Neural cell (in vitro differentiated cells): Measurements from ENCODE around the gene C5. TPM values are rescaled to one million over a fixed set of nuclear protein-coding genes. Genes with fewer than 3 reads are reported as not detected.

ENCODE experiments used
- H2AFZ ChIP-seq: fragments of 200-600, 300-800 bp; sonication (generic), shearing (Covaris generic); 2 replicates; pipeline ENCODE4 v1.6.0; 2014; ENCODE audit warnings: low read depth, mild to moderate bottlenecking, antibody characterized with exemption, low read length, moderate library complexity
- H3F3A ChIP-seq: fragments of 200-600 bp; shearing (Covaris generic); 2 replicates; pipeline ENCODE4 v1.6.1; 2016; ENCODE audit warnings: mild to moderate bottlenecking, moderate library complexity, mixed read lengths, antibody characterized with exemption, low read length; ENCODE audit not compliant: insufficient read depth, poor library complexity, severe bottlenecking
- H3K27ac ChIP-seq: fragments of 200-600, 300-800 bp; sonication (generic), shearing (Covaris generic); 2 replicates; pipeline ENCODE4 v1.5.1; 2014; ENCODE audit warnings: mild to moderate bottlenecking, low read length, moderate library complexity
- H3K27me3 ChIP-seq: fragments of 300-800, 200-600 bp; sonication (generic), shearing (Covaris generic); 2 replicates; pipeline ENCODE4 v1.6.0; 2014; ENCODE audit warnings: mild to moderate bottlenecking, low read depth, low read length, moderate library complexity; ENCODE audit not compliant: insufficient read depth
- H3K36me3 ChIP-seq: fragments of 300-800, 200-600 bp; sonication (generic), shearing (Covaris generic); 2 replicates; pipeline ENCODE4 v1.5.1; 2014; ENCODE audit warnings: mild to moderate bottlenecking, antibody characterized with exemption, low read length, moderate library complexity; ENCODE audit not compliant: insufficient read depth
- H3K4me2 ChIP-seq: fragments of 300-800, 200-600 bp; sonication (generic), shearing (Covaris generic); 2 replicates; pipeline ENCODE4 v1.6.0; 2014; ENCODE audit warnings: mild to moderate bottlenecking, low read length
- H3K4me3 ChIP-seq: fragments of 300-800, 200-600 bp; sonication (generic), shearing (Covaris generic); 2 replicates; pipeline ENCODE4 v1.5.1; 2014; ENCODE audit warnings: mild to moderate bottlenecking, low read length, moderate library complexity
- H3K79me2 ChIP-seq: fragments of 200-600 bp; shearing (Covaris generic); replicated peaks from 2 replicates; pipeline ENCODE4 v1.6.0; 2014; ENCODE audit warnings: mild to moderate bottlenecking, low read length, moderate library complexity; ENCODE audit not compliant: insufficient read depth
- H3K9ac ChIP-seq: fragments of 300-800, 200-600 bp; sonication (generic), shearing (Covaris generic); 2 replicates; pipeline ENCODE4 v1.6.1; 2016; ENCODE audit warnings: mild to moderate bottlenecking, low read length, mixed read lengths
- H3K9me2 ChIP-seq: fragments of 200-600 bp; shearing (Covaris generic); 2 replicates; pipeline ENCODE4 v1.6.1; 2016; ENCODE audit warnings: mild to moderate bottlenecking, low read length, mixed read lengths; ENCODE audit not compliant: insufficient read depth
- H3K9me3 ChIP-seq: fragments of 200-600, 300-800 bp; sonication (generic), shearing (Covaris generic); 2 replicates; pipeline ENCODE4 v1.6.1; 2016; ENCODE audit warnings: mild to moderate bottlenecking, mixed run types, low read length, moderate library complexity, mixed read lengths
- H4K20me1 ChIP-seq: fragments of 200-600 bp; shearing (Covaris generic); 2 replicates; pipeline ENCODE4 v1.6.1; 2016; ENCODE audit warnings: mild to moderate bottlenecking, mixed run types; ENCODE audit not compliant: insufficient read depth
- EP300 ChIP-seq: fragments of 450-650 bp; conservative IDR thresholded peaks from 2 replicates; pipeline ENCODE4 v1.6.1; 2014; ENCODE audit warnings: antibody characterized with exemption, mild to moderate bottlenecking, moderate library complexity; ENCODE audit not compliant: poor library complexity, severe bottlenecking
- EZH2 ChIP-seq: fragments of 200-600, 300-800 bp; shearing (Covaris generic), sonication (generic); IDR thresholded peaks from 2 replicates; pipeline ENCODE4 v1.6.1; 2014; ENCODE audit warnings: antibody characterized with exemption, low read length, borderline replicate concordance, mild to moderate bottlenecking; ENCODE audit not compliant: insufficient read depth, poor library complexity, severe bottlenecking
- MXI1 ChIP-seq: fragments of 450-650 bp; conservative IDR thresholded peaks from 2 replicates; pipeline ENCODE4 v1.6.1; 2014; ENCODE audit warnings: antibody characterized with exemption, mild to moderate bottlenecking; ENCODE audit not compliant: poor library complexity, severe bottlenecking
- POLR2AphosphoS5 ChIP-seq: IDR thresholded peaks from 2 replicates; pipeline ENCODE4 v1.6.1; 2012
- RAD21 ChIP-seq: fragments of 450-650 bp; conservative IDR thresholded peaks from 2 replicates; pipeline ENCODE4 v1.6.1; 2014; ENCODE audit warnings: antibody characterized with exemption, mild to moderate bottlenecking, moderate library complexity
- SMC3 ChIP-seq: fragments of 450-650 bp; conservative IDR thresholded peaks from 2 replicates; pipeline ENCODE4 v1.6.1; 2014; ENCODE audit warnings: antibody characterized with exemption, mild to moderate bottlenecking, moderate library complexity; ENCODE audit not compliant: poor library complexity
- TAF1 ChIP-seq: IDR thresholded peaks from 2 replicates; pipeline ENCODE4 v1.6.1; 2012; ENCODE audit warnings: low read depth
- polyA plus RNA-seq: library from polyadenylated mRNA; depleted of rRNA; stranded (reverse); fragments of >200 nt; gene quantifications from 2 replicates; pipeline ENCODE4 v1.2.3, GENCODE V29; 2014
- TF ChIP-seq, protein P1 (sequence below): IDR thresholded peaks from 2 replicates; pipeline ENCODE4 v1.6.1; 2012; ENCODE audit warnings: borderline replicate concordance
- TF ChIP-seq, protein P2 (sequence below): fragments of 450-650 bp; IDR thresholded peaks from 2 replicates; pipeline ENCODE4 v1.5.1; 2014; ENCODE audit warnings: antibody characterized with exemption, mild to moderate bottlenecking, moderate library complexity; ENCODE audit not compliant: poor library complexity, severe bottlenecking

The C5 gene
- polyA plus RNA-seq, 1 donor from 2014 or later: 3.8 TPM

DNA sequence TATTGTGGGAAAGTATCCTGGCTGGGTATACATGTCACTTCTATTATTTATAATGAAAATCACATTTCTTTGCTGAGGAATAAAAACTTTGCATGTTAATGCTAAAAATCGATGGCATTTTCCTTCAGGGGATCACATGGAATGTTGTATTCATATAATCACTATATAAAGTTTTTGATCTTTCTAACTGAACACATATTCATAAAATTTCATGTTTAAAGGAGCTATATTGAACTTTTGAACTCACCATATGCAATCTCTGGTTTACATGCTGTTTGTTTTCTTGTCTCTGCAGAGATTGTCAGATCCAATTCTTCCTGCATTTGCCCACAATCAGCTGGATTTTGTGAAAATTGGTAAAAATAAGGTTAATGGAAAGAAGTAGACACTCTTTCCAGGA lies 90.1 kb downstream of the C5 start:
- Histone ChIP-seq H3F3A (no peaks in the 10 kb centered on the region), H4K20me1 (no peaks in the 10 kb centered on the region), H3K9me3 (no peaks in the 10 kb centered on the region), H2AFZ (no peak overlapping the region), H3K9ac (no peak overlapping the region), H3K4me3 (no peak overlapping the region), H3K9me2 (no peaks in the 10 kb centered on the region), H3K79me2 (no peaks in the 10 kb centered on the region), H3K4me2 (no peak overlapping the region), H3K27ac (no peak overlapping the region), H3K27me3 (no peaks in the 10 kb centered on the region), H3K36me3 (no peaks in the 10 kb centered on the region)
- TF ChIP-seq, protein P1, sequence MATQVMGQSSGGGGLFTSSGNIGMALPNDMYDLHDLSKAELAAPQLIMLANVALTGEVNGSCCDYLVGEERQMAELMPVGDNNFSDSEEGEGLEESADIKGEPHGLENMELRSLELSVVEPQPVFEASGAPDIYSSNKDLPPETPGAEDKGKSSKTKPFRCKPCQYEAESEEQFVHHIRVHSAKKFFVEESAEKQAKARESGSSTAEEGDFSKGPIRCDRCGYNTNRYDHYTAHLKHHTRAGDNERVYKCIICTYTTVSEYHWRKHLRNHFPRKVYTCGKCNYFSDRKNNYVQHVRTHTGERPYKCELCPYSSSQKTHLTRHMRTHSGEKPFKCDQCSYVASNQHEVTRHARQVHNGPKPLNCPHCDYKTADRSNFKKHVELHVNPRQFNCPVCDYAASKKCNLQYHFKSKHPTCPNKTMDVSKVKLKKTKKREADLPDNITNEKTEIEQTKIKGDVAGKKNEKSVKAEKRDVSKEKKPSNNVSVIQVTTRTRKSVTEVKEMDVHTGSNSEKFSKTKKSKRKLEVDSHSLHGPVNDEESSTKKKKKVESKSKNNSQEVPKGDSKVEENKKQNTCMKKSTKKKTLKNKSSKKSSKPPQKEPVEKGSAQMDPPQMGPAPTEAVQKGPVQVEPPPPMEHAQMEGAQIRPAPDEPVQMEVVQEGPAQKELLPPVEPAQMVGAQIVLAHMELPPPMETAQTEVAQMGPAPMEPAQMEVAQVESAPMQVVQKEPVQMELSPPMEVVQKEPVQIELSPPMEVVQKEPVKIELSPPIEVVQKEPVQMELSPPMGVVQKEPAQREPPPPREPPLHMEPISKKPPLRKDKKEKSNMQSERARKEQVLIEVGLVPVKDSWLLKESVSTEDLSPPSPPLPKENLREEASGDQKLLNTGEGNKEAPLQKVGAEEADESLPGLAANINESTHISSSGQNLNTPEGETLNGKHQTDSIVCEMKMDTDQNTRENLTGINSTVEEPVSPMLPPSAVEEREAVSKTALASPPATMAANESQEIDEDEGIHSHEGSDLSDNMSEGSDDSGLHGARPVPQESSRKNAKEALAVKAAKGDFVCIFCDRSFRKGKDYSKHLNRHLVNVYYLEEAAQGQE: no peak
- TF ChIP-seq MXI1 (no peak), TAF1 (no peak), EZH2 (no peak), EP300 (no peak), RAD21 (no peak), POLR2AphosphoS5 (no peak)
- TF ChIP-seq, protein P2, sequence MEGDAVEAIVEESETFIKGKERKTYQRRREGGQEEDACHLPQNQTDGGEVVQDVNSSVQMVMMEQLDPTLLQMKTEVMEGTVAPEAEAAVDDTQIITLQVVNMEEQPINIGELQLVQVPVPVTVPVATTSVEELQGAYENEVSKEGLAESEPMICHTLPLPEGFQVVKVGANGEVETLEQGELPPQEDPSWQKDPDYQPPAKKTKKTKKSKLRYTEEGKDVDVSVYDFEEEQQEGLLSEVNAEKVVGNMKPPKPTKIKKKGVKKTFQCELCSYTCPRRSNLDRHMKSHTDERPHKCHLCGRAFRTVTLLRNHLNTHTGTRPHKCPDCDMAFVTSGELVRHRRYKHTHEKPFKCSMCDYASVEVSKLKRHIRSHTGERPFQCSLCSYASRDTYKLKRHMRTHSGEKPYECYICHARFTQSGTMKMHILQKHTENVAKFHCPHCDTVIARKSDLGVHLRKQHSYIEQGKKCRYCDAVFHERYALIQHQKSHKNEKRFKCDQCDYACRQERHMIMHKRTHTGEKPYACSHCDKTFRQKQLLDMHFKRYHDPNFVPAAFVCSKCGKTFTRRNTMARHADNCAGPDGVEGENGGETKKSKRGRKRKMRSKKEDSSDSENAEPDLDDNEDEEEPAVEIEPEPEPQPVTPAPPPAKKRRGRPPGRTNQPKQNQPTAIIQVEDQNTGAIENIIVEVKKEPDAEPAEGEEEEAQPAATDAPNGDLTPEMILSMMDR: no peak

DNA sequence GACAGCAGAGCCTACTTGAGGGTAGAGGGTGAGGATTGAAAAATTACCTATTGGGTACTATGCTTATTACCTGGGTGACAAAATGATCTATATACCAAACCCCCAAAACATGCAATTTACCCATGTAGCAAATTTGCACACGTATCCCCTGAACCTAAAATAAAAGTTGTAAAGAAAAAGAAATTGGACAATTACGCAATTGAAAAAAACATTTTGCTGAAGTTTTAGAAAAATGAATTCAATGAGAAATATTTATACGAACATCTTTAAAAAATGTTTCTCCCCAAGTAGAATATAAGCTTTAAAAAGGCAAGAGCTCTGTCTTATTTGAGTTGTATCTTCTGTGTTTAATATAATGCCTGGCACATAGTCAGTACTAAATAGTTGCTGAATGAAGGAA lies 93.2 kb downstream of the C5 start:
- Histone ChIP-seq H3K9me2 (no peaks in the 10 kb centered on the region), H3K4me3 (no peak overlapping the region), H3K9ac (no peak overlapping the region), H2AFZ (no peak overlapping the region), H3K4me2 (no peak overlapping the region), H4K20me1 (no peaks in the 10 kb centered on the region), H3K27me3 (no peaks in the 10 kb centered on the region), H3K27ac (no peak overlapping the region), H3K79me2 (no peaks in the 10 kb centered on the region), H3K36me3 (no peaks in the 10 kb centered on the region), H3K9me3 (no peaks in the 10 kb centered on the region), H3F3A (no peaks in the 10 kb centered on the region)
- TF ChIP-seq POLR2AphosphoS5: no peak
- no peak for TF ChIP-seq EP300
- TF ChIP-seq SMC3: no peak
- TF ChIP-seq, protein P1: no peak
- TF ChIP-seq MXI1: no peak
- TF ChIP-seq, protein P2: no peak
- no peak for TF ChIP-seq RAD21
- no peak for TF ChIP-seq TAF1
